Measurements from ENCODE around the gene ZNF778. TPM values are rescaled to one million over a fixed set of nuclear protein-coding genes. Genes with fewer than 3 reads are reported as not detected.

Gene ZNF778
- total RNA-seq, 1 experiment from 2014 or later: 1.8 TPM

Other genes starting within 250 kb of the ZNF778 start
- not detected in 2 replicates for gene CBFA2T3, start 240.5 kb upstream of the ZNF778 start, total RNA-seq (2014; rRNA removed; shearing (Covaris generic); ENCODE audit: low replicate concordance)
- 11.0 and 21.8 TPM in 2 replicates for gene ACSF3, start 123.9 kb upstream of the ZNF778 start, total RNA-seq (2014; rRNA removed; shearing (Covaris generic); ENCODE audit: low replicate concordance)
- 1.3 and 4.4 TPM in 2 replicates for gene CDH15, start 46.0 kb upstream of the ZNF778 start, total RNA-seq (2014; rRNA removed; shearing (Covaris generic); ENCODE audit: low replicate concordance)
- 0.39 and 0.72 TPM in 2 replicates for gene SLC22A31, start 17.2 kb upstream of the ZNF778 start, total RNA-seq (2014; rRNA removed; shearing (Covaris generic); ENCODE audit: low replicate concordance)